GM19351 (cell line): ENCODE results near the gene USP27X.

Experiments used
- ATAC-seq: cut with Tn5 transposase; IDR thresholded peaks from one replicate; pipeline ENCODE4 v1.9.1; 2021; ENCODE audit warnings: mild to moderate bottlenecking, moderate library complexity; ENCODE audit not compliant: unreplicated experiment

USP27X gene

GRCh38 chrX:49878834-49879655, at the start of gene USP27X:
Gene USP27X (plus strand): TSS chrX:49879484. CDS start chrX:49880308, 824 bp downstream.
- ATAC-seq = peak; percentile 84

GRCh38 chrX:49838374-49838773, 40.9 kb upstream of the USP27X start:
- no peak for ATAC-seq

- ATAC-seq = peak; percentile 61
Observed at GRCh38 chrX:49840679-49841078, 38.6 kb upstream of the USP27X start.

- no peak for ATAC-seq
Observed at GRCh38 chrX:49842621-49843020, 36.7 kb upstream of the USP27X start.

- ATAC-seq = no peak
Observed at GRCh38 chrX:49844611-49845010, 34.7 kb upstream of the USP27X start.

GRCh38 chrX:49845701-49846403, 33.4 kb upstream of the USP27X start:
- peak; percentile 59 for ATAC-seq

- no peak for ATAC-seq
Observed at GRCh38 chrX:49846522-49846921, 32.8 kb upstream of the USP27X start.

- ATAC-seq = no peak
Observed at GRCh38 chrX:49848275-49848674, 31.0 kb upstream of the USP27X start.

GRCh38 chrX:49850028-49850427, 29.3 kb upstream of the USP27X start:
- ATAC-seq = peak; percentile 47

- no peak for ATAC-seq
Observed at GRCh38 chrX:49853661-49854060, 25.6 kb upstream of the USP27X start.

- no peak for ATAC-seq
Observed at GRCh38 chrX:49856819-49857218, 22.5 kb upstream of the USP27X start.

GRCh38 chrX:49858341-49858740, 20.9 kb upstream of the USP27X start:
- no peak for ATAC-seq

- ATAC-seq = no peak
Observed at GRCh38 chrX:49859491-49859890, 19.8 kb upstream of the USP27X start.

- no peak for ATAC-seq
Observed at GRCh38 chrX:49860867-49861535, 18.3 kb upstream of the USP27X start.

GRCh38 chrX:49862093-49862492, 17.2 kb upstream of the USP27X start:
- no peak for ATAC-seq

GRCh38 chrX:49868739-49869138, 10.5 kb upstream of the USP27X start:
- ATAC-seq = no peak

GRCh38 chrX:49876750-49877149, 2.5 kb upstream of the USP27X start:
- peak; percentile 25 for ATAC-seq

- ATAC-seq = no peak
Observed at GRCh38 chrX:49877397-49878101, 1.7 kb upstream of the USP27X start.

GRCh38 chrX:49878128-49878833, 1.0 kb upstream of the USP27X start:
- no peak for ATAC-seq

GRCh38 chrX:49879656-49880277, 483 bp downstream of the USP27X start:
- ATAC-seq = peak; percentile 16
